Measurements from ENCODE around the gene JDP2. TPM values are rescaled to one million over a fixed set of nuclear protein-coding genes. Genes with fewer than 3 reads are reported as not detected.
"Not testable (repeated sequence)": the region's sequence is repeated elsewhere in the genome, so short reads cannot be mapped to it uniquely, and the experiment has no call there.

The JDP2 gene, protein sequence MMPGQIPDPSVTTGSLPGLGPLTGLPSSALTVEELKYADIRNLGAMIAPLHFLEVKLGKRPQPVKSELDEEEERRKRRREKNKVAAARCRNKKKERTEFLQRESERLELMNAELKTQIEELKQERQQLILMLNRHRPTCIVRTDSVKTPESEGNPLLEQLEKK
- 43.4 to 51.1 TPM (median 44.4 TPM) in 3 replicates for total RNA-seq

DNA sequence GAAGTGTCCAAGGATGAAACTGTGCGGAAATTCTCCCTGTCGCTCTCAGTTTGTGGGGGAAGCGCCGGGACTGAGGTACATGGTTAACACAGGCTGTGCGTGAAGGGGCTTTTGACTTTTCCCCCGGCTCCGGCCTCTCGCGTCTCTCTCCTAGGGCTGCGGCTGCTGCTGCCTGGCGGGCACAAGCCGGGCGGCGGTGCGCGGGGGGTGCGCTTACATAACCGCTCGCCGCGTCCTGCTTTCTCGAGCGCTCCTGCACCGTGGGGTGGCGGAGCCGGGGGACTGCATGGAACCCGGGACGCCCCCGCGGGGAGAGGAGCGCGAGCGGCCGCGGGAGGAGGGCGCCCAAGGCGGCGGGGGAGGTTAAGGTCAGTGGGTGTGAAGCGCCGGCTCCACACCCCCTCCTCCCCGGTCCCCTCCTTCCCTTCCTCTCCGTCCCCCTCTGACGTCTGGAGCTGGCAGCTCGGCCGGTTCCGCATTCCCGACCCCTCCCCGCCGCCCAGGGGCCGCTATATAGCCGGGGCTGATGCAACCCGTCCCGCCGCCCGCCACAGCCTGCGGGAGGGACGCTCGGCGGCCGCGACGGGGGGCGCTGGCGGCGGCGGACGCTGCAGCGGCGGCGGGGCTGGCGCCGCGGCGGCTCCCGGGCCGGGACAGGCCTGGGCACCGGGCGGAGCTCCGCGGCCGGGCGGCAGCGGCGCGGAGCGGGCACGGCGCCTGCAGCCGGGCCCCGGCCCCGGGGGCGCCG is at the start of gene JDP2:
JDP2 (plus strand) TSS at position 541 of the 748 bp plus-strand sequence. CDS start 9,899 bp downstream, outside the sequence.
- Mint-ChIP-seq H3K27ac (peak within 1 kb of the TSS; percentile 95), H3K4me3 (peak within 1 kb of the TSS; percentile 82), H3K27me3 (ENCODE audit: low read depth) (no peaks in the 10 kb centered on the region), H3K36me3 (peaks cover 6% of the 10 kb centered on the region), H3K9me3 (peaks cover 3% of the 10 kb centered on the region), H3K4me1 (peaks cover 56% of the 10 kb centered on the region)
- DNase-seq (ENCODE audit: low spot score in 2 of 2, unreplicated experiment in 2 of 2), result peak; percentile 83 to 89
- TF ChIP-seq, protein P1, sequence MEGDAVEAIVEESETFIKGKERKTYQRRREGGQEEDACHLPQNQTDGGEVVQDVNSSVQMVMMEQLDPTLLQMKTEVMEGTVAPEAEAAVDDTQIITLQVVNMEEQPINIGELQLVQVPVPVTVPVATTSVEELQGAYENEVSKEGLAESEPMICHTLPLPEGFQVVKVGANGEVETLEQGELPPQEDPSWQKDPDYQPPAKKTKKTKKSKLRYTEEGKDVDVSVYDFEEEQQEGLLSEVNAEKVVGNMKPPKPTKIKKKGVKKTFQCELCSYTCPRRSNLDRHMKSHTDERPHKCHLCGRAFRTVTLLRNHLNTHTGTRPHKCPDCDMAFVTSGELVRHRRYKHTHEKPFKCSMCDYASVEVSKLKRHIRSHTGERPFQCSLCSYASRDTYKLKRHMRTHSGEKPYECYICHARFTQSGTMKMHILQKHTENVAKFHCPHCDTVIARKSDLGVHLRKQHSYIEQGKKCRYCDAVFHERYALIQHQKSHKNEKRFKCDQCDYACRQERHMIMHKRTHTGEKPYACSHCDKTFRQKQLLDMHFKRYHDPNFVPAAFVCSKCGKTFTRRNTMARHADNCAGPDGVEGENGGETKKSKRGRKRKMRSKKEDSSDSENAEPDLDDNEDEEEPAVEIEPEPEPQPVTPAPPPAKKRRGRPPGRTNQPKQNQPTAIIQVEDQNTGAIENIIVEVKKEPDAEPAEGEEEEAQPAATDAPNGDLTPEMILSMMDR (IDR thresholded peaks at IDR 0.05; ENCODE audit: unreplicated experiment), result no peak

DNA sequence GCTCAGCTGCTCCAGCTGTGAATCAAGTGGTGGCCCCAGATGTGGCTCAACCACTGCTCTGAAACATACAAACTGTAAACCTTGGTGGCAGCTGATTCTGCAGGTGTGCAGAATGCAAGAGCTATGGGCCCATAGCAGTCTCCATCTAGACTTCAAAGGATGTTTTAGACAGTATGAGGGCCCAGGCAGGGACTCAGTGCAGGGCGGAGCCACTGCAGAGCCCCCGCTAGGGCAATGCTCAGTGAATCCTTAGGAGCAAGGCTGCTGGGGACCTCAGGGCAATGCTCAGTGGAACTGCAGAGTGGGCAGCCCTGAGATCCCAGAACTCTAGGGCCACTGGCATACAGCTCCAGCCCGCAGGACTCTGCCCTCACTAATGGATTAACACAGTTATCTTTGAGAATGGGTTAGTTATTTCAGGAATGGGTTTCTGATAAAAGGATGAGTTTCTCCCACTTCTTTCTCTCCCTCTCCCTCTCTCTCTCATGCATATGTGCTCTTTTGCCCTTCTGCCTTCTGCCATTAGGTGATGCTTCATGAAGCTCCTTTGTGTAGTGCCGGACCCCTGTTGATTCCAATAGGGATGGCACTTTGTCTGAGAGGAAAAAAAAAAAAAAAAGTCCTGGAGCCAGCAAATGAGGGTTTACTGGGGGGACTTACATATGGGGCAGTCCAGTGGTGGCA is 48.4 kb upstream of the JDP2 start:
- no peak overlapping the region for H3K4me3 Mint-ChIP-seq
- TF ChIP-seq, protein P1 (IDR thresholded peaks at IDR 0.05; ENCODE audit: unreplicated experiment), result no peak
- H3K4me1 Mint-ChIP-seq, result peaks cover 7% of the 10 kb centered on the region
- peaks cover 10% of the 10 kb centered on the region for H3K9me3 Mint-ChIP-seq
- H3K27ac Mint-ChIP-seq, result no peak overlapping the region
- no peaks in the 10 kb centered on the region for H3K36me3 Mint-ChIP-seq
- no peak for DNase-seq (ENCODE audit: low spot score in 2 of 2, unreplicated experiment in 2 of 2)
- H3K27me3 Mint-ChIP-seq (ENCODE audit: low read depth), result peaks cover 2% of the 10 kb centered on the region

DNA sequence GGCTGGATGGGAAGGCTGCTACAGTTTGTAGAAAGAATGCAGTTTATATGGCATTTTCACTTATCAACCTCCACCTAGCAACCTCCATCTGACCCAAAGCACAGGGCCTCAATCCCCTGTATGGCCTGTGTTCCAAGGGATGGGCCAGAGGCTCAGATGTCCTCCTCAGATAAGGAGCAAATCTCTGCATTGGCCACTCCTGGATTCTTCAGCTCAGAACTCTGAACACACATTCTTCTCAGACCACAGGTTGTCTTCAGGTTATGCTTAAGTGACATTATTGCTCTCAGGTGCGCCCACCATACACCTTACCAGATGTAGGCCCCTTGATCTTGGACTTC is 47.9 kb upstream of the JDP2 start:
- Mint-ChIP-seq H3K27ac (no peak overlapping the region), H3K27me3 (ENCODE audit: low read depth) (peaks cover 4% of the 10 kb centered on the region), H3K4me3 (no peak overlapping the region), H3K36me3 (peaks cover 1% of the 10 kb centered on the region), H3K4me1 (peaks cover 7% of the 10 kb centered on the region), H3K9me3 (peaks cover 15% of the 10 kb centered on the region)
- TF ChIP-seq, protein P1 (IDR thresholded peaks at IDR 0.05; ENCODE audit: unreplicated experiment), result no peak
- DNase-seq (ENCODE audit: low spot score in 2 of 2, unreplicated experiment in 2 of 2), result no peak

DNA sequence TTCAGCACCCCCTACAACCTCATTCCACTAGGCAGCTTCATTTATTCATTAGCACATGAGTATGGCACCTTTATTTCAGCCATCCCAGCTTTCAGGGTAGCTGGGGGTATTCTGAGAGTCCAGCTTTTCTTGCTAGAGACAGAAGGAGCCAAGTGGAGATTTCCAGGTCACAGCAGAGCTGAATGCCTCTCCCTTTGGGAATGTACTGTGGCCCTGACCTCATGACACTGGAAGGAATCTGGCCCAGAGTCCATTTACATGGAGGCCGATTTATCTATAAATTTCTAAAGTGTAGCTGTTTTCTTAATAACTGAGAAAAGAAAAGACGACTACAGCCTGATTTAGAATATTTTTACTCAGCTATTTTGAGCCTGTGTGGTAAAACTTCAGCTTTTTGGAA is 47.2 kb upstream of the JDP2 start:
- H3K27ac Mint-ChIP-seq, result no peak overlapping the region
- H3K4me1 Mint-ChIP-seq, result peaks cover 7% of the 10 kb centered on the region
- H3K27me3 Mint-ChIP-seq (ENCODE audit: low read depth), result peaks cover 4% of the 10 kb centered on the region
- no peak for DNase-seq (ENCODE audit: low spot score in 2 of 2, unreplicated experiment in 2 of 2)
- H3K9me3 Mint-ChIP-seq, result peaks cover 19% of the 10 kb centered on the region
- peaks cover 1% of the 10 kb centered on the region for H3K36me3 Mint-ChIP-seq
- no peak overlapping the region for H3K4me3 Mint-ChIP-seq
- TF ChIP-seq, protein P1 (IDR thresholded peaks at IDR 0.05; ENCODE audit: unreplicated experiment), result no peak

DNA sequence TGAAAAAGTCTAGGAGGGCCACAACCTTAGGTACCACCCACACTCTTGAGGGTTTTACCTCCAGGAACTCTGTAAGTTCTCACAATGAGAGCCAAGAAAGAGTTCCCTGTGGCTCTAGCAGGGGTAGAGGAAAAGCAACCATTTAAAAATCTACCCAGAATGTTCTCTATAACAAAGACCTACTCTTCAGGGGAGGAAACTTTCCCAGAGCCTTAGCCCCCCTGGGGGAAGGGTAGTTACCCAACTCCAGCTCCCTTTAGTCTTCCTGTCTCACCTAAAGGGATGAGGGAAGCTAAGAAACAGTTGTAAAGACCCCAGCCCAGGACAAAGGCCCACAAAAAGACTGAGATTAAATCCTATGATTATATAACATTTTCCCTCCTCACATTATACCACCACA is 46.2 kb upstream of the JDP2 start:
- Mint-ChIP-seq H3K4me3 (no peak overlapping the region), H3K27ac (no peak overlapping the region), H3K27me3 (ENCODE audit: low read depth) (peaks cover 5% of the 10 kb centered on the region), H3K9me3 (peaks cover 25% of the 10 kb centered on the region), H3K36me3 (peaks cover 1% of the 10 kb centered on the region), H3K4me1 (peaks cover 7% of the 10 kb centered on the region)
- TF ChIP-seq, protein P1 (IDR thresholded peaks at IDR 0.05; ENCODE audit: unreplicated experiment), result no peak
- no peak for DNase-seq (ENCODE audit: low spot score in 2 of 2, unreplicated experiment in 2 of 2)

DNA sequence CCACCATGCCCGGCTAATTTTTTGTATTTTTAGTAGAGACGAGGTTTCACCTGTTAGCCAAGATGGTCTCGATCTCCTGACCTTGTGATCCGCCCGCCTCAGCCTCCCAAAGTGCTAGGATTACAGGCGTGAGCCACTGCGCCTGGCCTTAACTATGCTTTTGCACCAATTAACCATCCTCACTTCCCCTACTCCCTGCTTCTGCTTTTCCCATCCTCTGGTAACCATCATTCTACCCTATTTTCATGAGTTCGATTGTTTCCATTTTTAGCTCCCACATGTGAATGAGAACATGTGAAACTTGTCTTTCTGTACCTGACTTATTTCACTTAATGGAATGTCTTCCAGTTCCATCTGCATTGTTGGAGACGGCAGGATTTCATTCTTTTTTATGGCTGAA is 44.6 kb upstream of the JDP2 start:
- not testable (repeated sequence) for H3K27ac Mint-ChIP-seq; H3K36me3 Mint-ChIP-seq; H3K4me3 Mint-ChIP-seq; DNase-seq (ENCODE audit: low spot score in 2 of 2, unreplicated experiment in 2 of 2); H3K27me3 Mint-ChIP-seq (ENCODE audit: low read depth); H3K4me1 Mint-ChIP-seq
- H3K9me3 Mint-ChIP-seq, result peaks cover 25% of the 10 kb centered on the region

Data from mesothelial cell of epicardium (in vitro differentiated cells).